K562 (cell line): ENCODE measurements around the gene TMSB4X. TPM values are rescaled to one million over a fixed set of nuclear protein-coding genes. Genes with fewer than 3 reads are reported as not detected.

Experiments used
- ERF ChIP-seq: fragments of 450-650 bp; formaldehyde crosslinking; IDR thresholded peaks from 2 replicates; pipeline ENCODE4 v1.4.0; 2020; ENCODE audit warnings: mild to moderate bottlenecking, mixed read lengths
- HDAC3 ChIP-seq: fragments of 450-650 bp; IDR thresholded peaks from 2 replicates; pipeline ENCODE4 v1.6.1; 2018; ENCODE audit warnings: borderline replicate concordance, mild to moderate bottlenecking, moderate library complexity; ENCODE audit not compliant: partially characterized antibody
- IFI16 ChIP-seq: fragments of 250-450 bp; sonication (Bioruptor Pico); IDR thresholded peaks from 2 replicates; pipeline ENCODE4 v2.1.2; 2022; ENCODE audit warnings: mild to moderate bottlenecking, inconsistent platforms
- IRF1 ChIP-seq: sonication (generic); formaldehyde crosslinking; IDR thresholded peaks from 2 replicates; pipeline ENCODE4 v1.8.0; 2022; ENCODE audit warnings: missing genetic modification reagents, mild to moderate bottlenecking, borderline replicate concordance
- MNT ChIP-seq, 2 experiments: fragments of 450-650 bp; conservative IDR thresholded peaks; 2 replicates each; pipeline ENCODE4 v1.6.1; 2017; ENCODE audit warnings: mild to moderate bottlenecking in 2 of 2, moderate library complexity in 2 of 2
- NRF1 ChIP-seq, 2 experiments: fragments of 450-650 bp; IDR thresholded peaks in 1 of 2; conservative IDR thresholded peaks in 1 of 2; 2 replicates each; pipeline ENCODE4 v1.6.1; 2014; ENCODE audit warnings: mild to moderate bottlenecking in 2 of 2
- PATZ1 ChIP-seq: fragments of 250-450 bp; sonication (Bioruptor Pico); IDR thresholded peaks from 2 replicates; pipeline ENCODE4 v1.5.0; 2020; ENCODE audit warnings: mild to moderate bottlenecking, borderline replicate concordance
- PTRF ChIP-seq: fragments of 450-650 bp; IDR thresholded peaks from 2 replicates; pipeline ENCODE4 v1.6.1; 2016; ENCODE audit warnings: mild to moderate bottlenecking, missing genetic modification characterization, missing compliant biosample characterization
- STAG1 ChIP-seq: sonication (generic); formaldehyde crosslinking; IDR thresholded peaks from 2 replicates; pipeline ENCODE4 v1.5.0; 2020; ENCODE audit warnings: missing genetic modification reagents, borderline replicate concordance
- TCF15 ChIP-seq: fragments of 250-450 bp; sonication (Bioruptor Pico); IDR thresholded peaks from 2 replicates; pipeline ENCODE4 v1.8.0; 2022; ENCODE audit warnings: moderate library complexity, mild to moderate bottlenecking, inconsistent platforms
- ZBED1 ChIP-seq: IDR thresholded peaks from 2 replicates; pipeline ENCODE4 v1.6.1; 2014
- ZFX ChIP-seq: sonication (generic); formaldehyde crosslinking; IDR thresholded peaks from 2 replicates; pipeline ENCODE4 v1.8.0; 2022; ENCODE audit warnings: mild to moderate bottlenecking, missing genetic modification reagents, moderate library complexity
- ZNF311 ChIP-seq: fragments of 250-450 bp; sonication (Bioruptor Pico); IDR thresholded peaks from 2 replicates; pipeline ENCODE4 v1.4.0; 2020; ENCODE audit warnings: mild to moderate bottlenecking, moderate library complexity
- ZNF449 ChIP-seq: fragments of 250-450 bp; sonication (Bioruptor Pico); IDR thresholded peaks from 2 replicates; pipeline ENCODE4 v1.8.0; 2022; ENCODE audit warnings: moderate library complexity, mild to moderate bottlenecking, inconsistent platforms
- polyA plus RNA-seq, 8 experiments: library from polyadenylated mRNA; depleted of rRNA in 4 of 8; stranded (reverse) in 5 of 8; unstranded in 3 of 8; fragments of >200 nt; fragmentation: Nextera tagmentation in 2 of 8; fragmentation: Illumina TruSeq in 1 of 8; extraction: Ambion mirVana in 2 of 8; extraction: Trizol in 1 of 8; gene quantifications; 2 replicates each; pipeline versions ENCODE4 v1.2.1 to v1.2.3, GENCODE V29; 2011 to 2014; ENCODE audit warnings: inconsistent platforms in 1 of 8, missing spikeins in 1 of 8
- total RNA-seq, 7 experiments: library from RNA; depleted of rRNA in 6 of 7; stranded (reverse); fragments of >200 nt in 6 of 7; fragmentation: Illumina TruSeq in 2 of 7; extraction: Trizol in 2 of 7; gene quantifications; 2 replicates each; pipeline versions ENCODE4 v1.2.1 to v1.2.3, GENCODE V29; 2011 to 2021; ENCODE audit warnings: low replicate concordance in 1 of 7
- TF ChIP-seq, protein P1 (sequence below): fragments of 450-650 bp; IDR thresholded peaks from 2 replicates; pipeline ENCODE4 v1.6.1; 2018; ENCODE audit not compliant: partially characterized antibody

Gene TMSB4X
- total and polyA plus RNA-seq, 9 of the 15 experiments (the other 6 are each of a cell fraction or from before 2014, with no cell fraction given), result 1,035 to 2,035 (median 1,529) TPM

DNA sequence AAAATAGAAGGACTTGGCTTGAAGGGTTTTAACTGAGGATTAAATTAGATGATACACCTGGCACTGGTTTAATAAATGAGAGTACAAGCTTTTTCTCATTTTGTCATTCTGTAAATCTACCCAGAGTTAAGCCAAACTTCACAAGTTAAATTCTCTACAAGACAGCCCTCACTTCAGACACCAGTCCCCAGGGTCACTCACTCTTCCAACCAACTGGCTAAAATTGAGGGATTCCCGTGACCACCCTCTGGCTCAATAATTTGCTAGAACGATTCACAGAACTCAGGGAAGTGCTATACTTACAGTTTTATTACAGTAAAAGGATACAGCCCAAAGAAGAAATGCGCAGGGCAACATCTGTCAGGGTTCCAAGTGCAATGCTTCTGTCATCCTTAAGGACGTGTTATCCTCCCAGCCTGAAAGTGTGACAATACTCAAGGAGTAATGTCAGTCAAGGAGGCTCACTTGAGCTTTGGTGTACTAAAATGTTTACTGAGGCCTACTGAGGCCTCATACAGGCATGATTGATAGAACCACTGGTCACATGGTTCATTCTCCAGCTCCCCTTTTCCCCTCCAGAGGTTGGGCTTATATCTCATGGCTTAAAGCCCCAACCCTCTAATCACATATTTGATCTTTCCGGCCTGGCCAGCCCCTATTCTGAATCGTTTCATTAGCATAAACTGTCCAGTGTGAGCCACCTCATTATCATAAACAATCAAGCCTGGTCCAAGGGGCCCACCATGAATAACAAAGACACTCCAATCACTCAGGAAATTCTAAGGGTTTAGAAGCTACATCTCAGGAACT is 9.6 kb upstream of the TMSB4X start (continued):
- TF ChIP-seq ZBED1, result no peak
- no peak for TF ChIP-seq IFI16 (CRISPR knock-in tag)
- no peak for TF ChIP-seq ERF (CRISPR knock-in tag)
- no peak for TF ChIP-seq IRF1 (CRISPR knock-in tag)
- no peak for TF ChIP-seq STAG1 (CRISPR knock-in tag)
- peak; percentile 58 to 68 for TF ChIP-seq NRF1 (conservative IDR thresholded peaks at IDR 0.05 in 1 of 2, IDR thresholded peaks at IDR 0.05 in 1 of 2)
- TF ChIP-seq, protein P1, sequence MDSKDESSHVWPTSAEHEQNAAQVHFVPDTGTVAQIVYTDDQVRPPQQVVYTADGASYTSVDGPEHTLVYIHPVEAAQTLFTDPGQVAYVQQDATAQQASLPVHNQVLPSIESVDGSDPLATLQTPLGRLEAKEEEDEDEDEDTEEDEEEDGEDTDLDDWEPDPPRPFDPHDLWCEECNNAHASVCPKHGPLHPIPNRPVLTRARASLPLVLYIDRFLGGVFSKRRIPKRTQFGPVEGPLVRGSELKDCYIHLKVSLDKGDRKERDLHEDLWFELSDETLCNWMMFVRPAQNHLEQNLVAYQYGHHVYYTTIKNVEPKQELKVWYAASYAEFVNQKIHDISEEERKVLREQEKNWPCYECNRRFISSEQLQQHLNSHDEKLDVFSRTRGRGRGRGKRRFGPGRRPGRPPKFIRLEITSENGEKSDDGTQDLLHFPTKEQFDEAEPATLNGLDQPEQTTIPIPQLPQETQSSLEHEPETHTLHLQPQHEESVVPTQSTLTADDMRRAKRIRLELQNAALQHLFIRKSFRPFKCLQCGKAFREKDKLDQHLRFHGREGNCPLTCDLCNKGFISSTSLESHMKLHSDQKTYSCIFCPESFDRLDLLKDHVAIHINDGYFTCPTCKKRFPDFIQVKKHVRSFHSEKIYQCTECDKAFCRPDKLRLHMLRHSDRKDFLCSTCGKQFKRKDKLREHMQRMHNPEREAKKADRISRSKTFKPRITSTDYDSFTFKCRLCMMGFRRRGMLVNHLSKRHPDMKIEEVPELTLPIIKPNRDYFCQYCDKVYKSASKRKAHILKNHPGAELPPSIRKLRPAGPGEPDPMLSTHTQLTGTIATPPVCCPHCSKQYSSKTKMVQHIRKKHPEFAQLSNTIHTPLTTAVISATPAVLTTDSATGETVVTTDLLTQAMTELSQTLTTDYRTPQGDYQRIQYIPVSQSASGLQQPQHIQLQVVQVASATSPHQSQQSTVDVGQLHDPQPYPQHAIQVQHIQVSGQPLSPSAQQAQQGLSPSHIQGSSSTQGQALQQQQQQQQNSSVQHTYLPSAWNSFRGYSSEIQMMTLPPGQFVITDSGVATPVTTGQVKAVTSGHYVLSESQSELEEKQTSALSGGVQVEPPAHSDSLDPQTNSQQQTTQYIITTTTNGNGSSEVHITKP, result no peak
- TF ChIP-seq ZFX (CRISPR knock-in tag), result peak; percentile 69
- TF ChIP-seq PTRF (tag), result no peak
- no peak for TF ChIP-seq TCF15 (CRISPR knock-in tag)
- no peak for TF ChIP-seq PATZ1 (CRISPR knock-in tag)
- no peak for TF ChIP-seq ZNF311 (CRISPR knock-in tag)
- TF ChIP-seq HDAC3, result no peak
- TF ChIP-seq MNT (conservative IDR thresholded peaks at IDR 0.05), result peak in 1 of 2 experiments; percentile 27; a peak in 1 of 4 replicates
- no peak for TF ChIP-seq ZNF449 (CRISPR knock-in tag)
